ENCODE measurements around the gene KIF1C.

The KIF1C gene

DNA sequence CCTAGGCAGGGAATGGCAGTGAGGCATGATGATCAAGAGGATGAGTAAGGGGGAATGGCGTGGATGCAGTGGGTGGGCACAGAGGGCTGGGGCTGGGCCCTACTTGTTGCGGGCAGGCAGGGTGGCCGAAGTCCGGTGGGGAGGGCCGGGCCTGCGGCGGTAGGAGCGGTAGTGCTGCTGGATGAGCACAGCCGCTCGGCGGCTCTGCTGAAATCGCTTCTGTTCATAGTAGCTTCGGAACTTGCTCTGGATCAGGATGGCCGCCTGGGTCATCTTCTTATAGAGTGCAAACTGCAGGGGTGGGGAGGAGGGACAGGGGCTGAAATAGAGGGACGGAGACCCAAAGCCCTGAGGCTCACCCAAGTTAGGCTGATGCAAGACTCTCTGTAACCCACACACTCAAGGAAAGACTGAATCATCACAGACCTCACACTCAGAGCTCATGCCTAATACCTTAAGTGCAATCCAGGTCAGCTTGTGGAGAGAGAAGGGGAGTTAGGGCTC, 28.7 kb upstream of the KIF1C start:
- DNase-seq: peak; percentile 85

DNA sequence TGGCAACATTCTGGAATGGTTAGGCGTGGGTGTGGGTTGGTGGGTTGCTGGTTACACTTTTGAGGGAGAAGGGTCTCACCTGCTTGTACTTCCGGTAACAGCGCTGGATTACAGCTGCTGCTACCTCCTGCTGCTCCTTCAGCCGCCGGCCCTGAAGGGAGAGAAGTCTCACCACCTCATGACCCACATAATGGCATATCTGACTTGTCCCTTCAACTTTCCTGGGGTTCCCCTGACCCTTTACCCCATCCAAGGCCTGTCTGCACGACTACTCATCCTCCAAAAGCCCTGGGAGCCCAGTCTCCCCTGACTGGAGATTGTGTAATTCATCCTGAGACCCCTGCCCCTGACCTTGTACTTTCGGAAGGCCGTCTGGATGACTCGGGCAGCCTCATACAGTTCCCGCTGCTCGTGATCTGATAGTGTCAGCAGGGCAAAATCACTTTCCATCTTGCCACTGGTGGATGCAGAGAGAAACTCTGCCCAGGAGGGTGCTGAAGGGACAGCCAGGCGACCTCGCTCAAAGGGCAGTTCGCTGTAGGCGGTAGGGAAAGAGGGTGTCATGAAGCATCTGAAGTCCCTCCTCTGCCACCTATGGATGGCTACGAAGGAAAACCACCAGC, 28.1 kb upstream of the KIF1C start:
- peak; percentile 15 for DNase-seq

DNA sequence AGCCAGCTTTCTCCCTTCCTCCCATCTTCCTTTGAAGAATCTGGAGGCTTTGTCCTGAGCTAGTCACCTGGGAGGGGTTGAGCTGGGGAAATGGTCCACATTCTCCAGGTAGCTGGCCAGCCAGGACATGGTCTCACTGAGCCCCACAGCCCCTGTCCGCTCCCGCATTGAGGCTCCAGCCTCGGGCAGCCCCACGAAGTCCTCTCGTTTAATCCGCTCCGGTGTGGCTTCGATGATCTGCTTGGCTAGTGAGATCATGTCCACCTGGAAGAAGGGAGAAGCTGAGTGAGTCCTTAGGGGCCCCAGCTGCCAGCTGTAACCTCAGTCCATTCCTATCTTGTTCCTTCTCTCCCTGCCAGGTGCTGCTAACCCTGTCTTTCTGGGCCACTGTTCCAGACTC, 27.5 kb upstream of the KIF1C start:
- no peak for DNase-seq

DNA sequence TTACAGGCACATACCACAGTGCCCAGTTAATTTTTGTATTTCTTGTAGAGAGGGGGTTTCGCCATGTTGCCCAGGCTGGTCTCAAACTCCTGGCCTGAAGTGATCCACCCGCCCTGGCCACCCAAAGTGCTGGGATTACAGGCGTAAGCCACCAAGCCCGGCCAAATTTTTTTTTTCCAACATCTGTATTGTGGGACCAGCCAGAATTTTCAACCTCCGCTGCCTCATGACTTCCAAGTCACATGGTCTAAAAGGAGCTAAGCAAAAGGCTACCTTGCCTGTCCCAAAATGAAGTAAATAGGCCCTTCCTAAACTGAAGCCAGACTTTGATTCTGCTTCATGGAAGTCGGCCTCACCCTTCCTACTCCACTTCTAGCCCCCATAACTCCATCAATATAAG, 25.9 kb upstream of the KIF1C start:
- no peak for DNase-seq

DNA sequence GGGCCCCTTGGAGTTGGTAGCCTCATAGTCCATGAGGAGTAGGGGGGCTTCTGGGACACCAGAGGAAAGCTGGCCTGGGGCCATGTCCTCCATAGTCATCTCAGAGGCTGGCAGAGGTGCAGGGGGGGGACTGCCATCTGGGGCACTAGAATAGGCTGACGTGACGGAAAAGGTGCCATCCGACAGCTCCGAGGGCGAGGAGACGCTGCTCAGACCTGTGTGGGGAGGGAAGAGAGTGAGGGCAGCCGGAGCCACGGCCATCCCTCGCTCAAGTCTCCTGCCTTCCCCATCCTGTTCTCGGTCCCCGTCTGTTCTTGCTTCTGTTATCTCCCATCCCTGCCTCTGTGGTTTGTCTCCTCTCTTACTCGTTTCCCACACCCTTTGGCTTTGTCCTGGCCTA, 25.4 kb upstream of the KIF1C start:
- no peak for DNase-seq

DNA sequence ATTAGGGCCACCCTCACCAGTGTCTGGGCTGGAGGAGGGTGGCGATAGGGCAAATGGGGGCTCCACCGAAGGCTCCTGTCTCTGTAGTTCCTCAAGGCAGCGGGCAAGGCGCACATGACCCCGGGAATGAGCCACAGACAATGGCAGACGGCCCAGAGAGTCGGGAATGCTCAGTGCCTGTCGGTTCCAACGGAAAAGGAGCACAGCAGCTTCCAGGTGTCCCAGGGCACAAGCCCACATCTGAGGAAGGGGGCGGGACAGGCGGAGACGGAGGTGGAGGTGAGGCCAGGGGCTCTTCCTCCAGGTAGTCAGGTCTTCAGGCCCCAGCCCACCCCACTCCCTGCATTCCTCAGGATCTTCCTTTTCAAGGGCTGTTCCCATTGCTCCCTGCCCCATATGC, 25.0 kb upstream of the KIF1C start:
- no peak for DNase-seq

DNA sequence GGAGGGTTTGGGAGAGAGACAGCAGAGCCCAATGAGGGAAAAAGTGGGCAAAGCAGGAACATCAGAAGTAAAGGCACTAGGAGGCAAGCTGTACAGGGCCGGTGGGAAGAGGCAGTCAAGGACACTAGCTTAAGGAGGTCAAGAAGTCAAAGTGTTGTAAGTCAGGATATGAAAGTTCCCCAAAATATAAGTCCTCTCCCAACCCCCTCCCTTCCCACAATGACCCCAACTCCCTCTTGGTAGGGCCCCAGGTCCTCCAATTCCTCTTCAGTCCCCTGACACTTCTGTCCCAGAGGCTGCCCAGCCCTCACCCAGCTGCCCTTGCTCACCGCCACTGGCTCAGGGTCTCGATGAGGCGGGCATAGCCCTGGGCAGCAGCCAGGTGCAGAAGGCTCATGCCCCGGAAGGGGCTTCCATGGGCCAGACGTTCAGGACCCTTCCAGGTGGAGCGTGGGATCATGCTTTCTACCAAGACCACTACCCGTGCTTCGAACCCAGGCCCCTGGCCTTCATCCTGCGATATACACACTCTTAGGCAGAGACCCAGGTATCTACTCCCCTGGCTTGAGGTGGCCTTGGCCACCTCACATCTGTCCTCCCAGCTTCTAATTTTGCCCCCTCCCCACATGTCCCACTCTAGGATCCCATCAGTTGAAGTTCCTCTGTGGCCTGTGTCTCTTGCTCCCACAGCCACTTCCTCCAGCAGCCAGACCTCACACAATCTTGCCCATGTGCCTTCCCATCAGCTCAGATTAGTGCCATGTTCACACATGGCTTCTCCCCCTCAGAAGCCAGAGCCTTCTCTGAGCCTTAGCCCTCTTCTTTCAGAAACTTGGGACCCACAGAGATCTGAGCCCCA, 24.3 kb upstream of the KIF1C start:
- peak; percentile 79 for DNase-seq

DNA sequence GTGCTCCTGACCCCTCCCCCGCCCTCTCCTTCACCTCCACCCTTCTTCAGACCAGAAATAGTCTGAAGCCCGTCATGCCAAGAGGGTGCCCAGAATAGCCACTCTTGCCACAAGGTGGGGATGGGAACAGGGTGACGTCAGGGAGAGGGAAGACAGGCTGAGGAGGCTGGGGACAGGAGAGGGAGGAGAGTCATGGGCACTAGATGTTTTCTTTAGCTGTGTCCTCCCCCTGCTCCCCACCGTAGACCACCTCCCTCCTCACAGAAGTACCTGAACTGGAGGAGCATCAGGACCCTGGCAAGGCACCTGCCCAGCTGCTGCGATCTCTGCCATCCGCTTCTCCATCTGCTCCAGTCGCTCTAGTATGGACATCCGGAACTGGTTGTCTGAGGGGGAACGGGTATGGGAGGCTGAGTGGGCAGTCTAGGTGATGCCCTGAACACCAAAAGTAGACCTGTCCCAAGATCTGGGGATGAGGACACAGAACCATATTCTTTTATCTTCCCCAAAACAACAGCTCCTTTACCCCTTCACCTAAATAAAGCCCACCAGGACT, 23.6 kb upstream of the KIF1C start:
- no peak for DNase-seq

DNA sequence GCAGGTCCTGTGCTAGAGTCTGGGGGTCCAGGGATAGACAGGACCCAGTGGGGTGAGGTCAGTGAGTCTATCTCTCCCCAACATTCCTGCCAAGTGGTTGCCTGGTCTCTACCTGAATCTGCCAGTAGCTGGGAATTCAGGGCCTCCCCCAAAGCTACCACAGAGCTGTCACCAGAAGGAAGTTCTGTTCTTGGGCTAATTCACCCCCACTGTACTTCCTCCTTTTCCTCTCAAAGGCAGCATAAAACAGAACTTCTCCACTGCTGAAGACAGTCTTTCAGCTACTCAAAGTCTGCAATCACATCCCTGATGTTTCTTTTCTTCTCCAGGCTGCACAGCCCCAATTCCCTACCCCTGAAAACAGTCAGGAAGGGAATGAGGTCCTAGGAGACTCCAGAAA, 19.0 kb upstream of the KIF1C start:
- DNase-seq: peak; percentile 74

DNA sequence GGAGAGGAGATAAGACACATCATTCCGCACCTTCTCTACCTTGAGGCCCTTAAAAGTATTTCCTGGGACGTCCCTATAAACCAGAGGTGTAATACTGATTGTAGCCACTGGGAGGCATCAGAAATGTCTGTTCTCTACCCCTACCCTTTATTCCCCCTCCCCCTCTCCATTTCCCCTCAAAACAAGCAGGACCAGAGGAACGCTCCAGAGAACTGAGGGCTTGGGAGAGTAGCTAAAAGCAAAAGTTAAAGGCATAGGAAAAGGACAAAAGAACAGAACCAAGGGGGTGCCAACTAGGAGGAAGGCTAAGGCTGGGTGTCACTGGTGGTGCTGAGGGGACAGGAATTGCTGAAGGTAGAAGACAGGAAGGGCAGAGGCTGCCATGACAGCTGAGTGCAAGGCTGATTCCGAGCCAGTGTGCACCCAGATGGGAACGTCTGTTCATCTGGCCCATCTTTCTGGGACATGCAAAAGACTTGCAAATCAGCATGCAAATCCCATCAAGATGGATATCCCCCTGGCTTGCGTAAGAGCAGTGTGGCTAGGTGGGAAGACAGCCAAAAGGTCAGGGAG, 17.0 kb upstream of the KIF1C start:
- peak; percentile 8 for DNase-seq

DNA sequence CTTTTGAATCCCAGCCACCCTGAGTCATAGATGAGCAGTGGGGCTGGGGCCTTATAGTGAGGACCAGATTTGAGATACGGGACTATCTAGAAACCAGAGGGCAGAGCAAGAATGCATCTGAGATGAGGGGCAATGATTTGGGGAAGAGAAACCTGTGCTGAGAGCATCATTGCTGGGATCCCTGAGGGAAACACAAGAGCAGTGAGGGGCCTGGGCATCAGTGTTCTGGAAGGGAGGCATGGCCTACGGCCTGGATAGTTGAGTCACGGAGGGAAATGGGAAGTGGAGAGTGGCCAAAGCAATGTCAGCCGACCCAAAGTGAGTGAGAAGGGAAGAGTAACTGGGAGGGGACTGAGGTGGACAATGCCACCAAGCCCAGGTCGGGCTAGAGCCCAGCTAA, 15.4 kb upstream of the KIF1C start:
- no peak for DNase-seq

DNA sequence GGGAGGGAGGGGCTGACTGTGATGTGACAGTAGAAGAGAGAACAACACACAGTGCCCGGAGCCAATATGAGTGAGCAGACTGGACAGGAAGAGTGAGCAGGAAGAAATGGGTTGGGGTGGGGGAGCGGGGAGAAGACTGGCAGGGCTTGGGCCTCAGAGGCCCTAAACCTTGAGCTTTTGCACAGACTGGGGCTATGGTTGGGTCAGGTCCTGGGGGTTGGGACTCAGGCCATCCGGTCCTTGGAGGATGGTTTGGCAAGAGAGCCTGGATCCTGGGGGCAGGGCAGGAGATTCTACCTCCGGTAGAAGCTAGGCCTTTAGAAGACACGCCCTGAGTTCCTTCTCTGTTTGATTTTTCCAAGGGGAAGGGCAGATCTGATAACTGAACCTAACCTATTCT, 11.3 kb upstream of the KIF1C start:
- no peak for DNase-seq

DNA sequence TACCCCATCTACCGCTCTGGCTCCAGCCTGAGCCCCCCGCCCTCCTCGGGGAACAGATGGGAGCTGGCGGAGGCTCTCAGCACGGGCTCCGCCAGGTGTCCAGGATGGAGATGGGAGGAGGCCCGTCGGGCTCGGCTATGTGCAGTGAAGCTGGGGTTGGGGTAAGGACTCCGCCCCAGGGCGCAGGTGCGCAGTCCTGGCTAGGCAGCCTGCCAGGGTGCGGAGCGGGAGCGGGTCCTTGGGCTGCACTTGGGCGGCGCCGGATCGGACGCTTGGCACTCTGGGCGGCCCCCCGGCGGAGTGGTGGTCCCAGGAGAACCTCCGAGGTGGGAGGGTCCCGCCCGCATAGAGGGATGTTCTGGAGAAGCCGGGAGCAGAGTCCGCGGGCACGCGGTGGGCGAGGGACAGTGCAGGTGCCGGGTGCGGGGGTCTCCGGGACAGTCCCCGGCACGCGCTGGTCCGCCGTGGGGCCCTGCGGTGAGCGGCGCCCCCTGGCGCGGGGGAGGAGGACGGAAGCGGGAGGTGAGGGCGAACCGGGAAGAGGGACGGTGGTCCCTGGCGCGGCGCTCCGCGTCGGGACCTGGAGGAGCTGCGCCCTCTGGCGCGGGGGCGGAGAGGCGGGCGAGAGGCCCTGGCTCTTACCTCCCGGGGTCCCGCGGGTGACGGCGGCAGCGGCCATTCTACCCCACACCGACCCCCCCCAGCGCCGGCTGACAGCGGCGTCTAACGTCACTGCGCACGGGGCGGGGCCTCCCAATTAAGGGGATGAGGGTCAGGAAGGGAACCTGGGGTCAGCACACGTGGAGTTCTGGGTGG, 10.6 kb upstream of the KIF1C start, which contains the start of gene CAMTA2:
Gene CAMTA2 (minus strand): TSS at position 725 of the 816 bp plus-strand sequence. CDS start 1,453 bp downstream, outside the sequence.
- peak; percentile 71 for DNase-seq

DNA sequence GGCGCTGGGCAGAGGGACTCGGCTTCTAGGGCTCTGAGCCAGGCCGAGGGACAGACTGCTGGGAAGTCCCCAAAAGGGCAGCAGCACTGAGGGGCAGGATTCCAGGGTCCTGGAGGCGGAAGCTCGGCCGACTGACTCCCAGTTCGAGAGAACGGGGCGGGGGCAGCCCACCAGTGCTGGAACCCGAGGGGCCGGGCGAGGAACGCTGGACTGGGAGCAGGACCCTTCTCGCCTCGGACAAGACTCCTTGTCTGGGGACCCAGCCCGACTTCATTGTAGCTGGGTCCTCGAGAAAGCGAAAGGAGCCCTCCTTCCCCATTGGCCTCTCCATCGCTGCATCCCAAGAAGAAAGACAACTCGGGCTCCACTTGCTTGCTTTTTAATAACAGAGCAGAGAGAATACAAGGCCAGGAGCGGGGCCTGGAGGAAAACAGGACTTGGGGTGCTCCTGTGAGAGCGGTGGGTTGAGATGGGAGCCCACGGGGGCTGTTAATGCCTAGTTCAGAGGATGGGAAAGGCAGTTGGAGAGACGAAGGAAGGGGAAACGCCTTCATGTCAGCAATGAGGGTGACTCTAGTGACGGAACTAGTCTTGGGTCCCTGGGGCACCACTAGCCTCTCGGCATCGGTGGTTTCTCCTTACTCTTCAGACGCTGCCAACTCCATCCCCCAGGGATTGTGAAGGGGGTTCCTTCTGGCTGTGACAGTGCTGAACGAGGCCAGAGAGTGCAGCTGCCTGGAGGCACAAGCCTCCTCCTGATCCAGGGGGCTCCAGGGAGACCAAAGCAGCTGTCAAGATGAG, 9.8 kb upstream of the KIF1C start:
- no peak for DNase-seq

DNA sequence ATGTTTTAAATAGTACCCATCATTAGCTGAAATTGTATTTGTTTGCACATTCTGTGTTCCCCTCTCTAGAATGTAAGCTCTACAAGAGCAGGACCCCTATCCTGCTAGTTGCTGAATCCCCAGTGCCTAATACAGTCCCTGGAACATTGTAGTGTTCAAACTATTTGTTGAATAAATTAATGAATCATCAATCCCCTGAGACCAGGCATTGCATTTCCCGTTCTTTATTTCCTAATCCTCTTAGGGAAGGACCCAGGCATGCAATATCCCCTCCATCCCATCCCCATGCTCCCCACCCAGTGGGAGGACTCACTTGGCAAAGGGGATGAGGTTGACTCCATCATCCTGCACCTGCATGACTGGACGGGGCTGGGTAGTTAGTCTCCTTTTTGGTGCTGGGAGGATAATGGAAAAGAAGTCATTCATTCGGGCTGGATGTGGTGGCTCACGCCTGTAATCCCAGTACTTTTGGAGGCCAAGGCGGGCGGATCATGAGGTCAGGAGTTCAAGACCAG, 3.6 kb upstream of the KIF1C start:
- DNase-seq: no peak

DNA sequence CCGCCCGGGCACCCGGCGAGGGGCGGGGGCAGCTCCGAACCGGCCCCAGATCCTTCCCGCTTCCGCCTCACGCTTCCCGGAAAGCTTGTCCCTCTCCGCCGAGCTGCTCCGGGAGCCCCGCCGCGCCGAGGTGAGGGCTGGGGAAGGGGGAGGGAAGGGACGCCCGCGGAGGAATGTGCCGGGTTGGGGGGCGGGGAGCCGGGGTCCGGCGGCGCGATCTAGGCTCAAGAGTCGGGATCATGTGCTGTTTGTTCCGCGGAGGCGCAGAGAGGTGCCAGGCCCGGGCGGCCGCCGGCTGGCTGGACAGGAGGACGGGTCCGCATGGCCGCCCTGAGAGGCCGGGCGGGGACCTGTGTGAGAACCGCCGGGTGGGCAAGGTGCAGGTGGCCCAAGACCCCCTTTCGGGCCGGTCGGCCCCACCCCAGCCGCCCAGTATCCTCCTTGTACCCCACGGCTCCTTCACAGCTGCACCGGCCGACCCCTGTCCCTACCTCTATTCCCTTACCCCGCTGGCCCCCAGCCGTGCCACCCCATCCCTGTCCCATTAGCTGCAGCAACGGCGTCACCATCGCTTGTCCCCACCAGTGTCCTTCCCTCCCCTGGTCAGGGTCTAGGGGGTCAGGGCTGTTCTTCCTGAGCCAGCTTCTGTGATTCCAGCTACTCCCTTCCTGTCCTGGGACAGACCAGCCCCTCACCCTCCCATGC, 429 bp downstream of the KIF1C start:
- DNase-seq: no peak

DNA sequence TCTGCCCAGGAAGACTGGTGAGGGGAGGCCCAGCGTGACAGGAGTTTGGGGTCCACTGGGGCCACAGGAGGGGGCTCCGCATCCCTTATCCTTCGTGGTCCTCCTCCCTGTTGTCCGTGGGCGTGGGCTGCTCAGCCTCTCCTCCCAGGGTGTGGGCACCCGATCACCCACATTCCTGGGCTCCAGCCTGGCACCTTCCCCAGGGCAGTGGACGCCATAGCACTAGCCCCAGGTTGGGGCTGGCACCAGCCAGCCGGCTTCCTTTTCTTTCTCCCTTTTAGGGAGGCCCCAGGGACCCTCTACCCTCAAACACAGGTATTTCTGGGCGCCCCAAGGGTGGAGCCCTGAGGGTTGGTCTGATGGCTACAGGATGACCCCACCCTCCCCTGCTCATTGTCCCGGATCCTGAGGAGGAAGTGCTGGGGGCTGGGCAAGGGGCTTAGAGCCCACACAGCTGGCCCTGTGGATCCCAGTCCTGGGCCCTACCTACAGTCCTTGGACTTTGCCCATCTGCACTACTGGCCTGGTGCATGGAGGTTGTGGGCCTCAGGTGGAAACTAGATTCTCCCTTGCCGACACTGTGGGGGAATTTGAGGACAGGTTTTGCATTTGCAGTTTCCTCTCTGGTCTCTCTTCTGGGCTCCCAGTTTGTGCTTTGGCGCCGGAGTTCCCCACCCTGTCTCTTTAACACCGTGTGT, 1.1 kb downstream of the KIF1C start:
- no peak for DNase-seq

DNA sequence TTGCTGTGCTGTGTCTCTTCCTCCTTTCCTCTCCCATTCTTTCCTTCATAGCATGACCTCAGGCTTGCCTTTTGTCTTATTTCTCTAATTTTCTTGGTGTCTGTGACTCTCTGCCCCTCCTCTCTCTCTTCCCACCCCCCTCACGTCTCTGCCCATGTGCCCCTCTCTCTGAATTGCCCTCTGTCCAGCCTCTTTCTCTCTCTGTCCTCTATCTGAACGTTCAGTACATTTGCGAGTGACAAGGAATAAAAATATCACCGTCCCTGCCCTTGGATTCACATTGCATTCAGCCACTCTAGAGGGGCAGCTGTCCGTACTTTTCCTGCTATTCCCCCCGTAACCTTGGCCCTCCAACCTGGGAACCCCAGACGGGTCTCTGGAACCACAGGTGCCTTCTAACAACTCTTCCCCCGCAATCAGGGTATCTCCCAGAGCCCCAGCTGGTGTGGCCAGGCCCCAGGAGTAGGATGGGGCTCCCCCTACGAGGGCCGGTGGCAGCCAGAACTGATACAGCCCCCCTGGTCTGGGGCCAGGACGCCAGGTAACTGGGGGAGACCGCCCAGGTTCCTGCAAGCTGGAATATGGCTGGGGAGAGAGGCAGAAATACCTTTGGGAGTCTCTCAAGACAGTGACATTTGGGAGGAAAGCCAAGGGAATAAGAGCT, 1.8 kb downstream of the KIF1C start:
- no peak for DNase-seq

DNA sequence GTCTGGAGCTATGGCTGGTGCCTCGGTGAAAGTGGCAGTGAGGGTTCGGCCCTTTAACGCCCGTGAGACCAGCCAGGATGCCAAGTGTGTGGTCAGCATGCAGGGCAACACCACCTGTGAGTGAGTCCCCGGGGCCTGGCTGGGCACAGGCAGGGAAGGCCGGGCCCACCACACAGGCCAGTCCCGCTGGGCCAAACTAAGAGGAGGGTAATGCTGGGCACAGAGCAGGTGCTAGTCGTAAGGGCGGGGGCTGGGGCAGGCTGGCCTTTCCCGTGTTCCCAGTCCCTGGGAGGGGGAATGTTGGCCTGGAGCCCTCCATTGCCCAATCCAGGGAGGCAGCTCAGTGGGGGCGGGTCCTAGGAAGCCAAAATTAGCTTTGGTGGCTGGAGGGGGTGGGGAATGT, 2.5 kb downstream of the KIF1C start:
- DNase-seq: no peak
